ENCODE measurements around the gene PRELID1. TPM values are rescaled to one million over a fixed set of nuclear protein-coding genes. Genes with fewer than 3 reads are reported as not detected.

Gene PRELID1
- total and polyA plus RNA-seq, 10 of the 15 experiments (the other 5 are each of a cell fraction or from before 2014, with no cell fraction given) = 30.9 to 584 (median 254) TPM

- no peak for TF ChIP-seq CUX1 (IDR thresholded peaks at IDR 0.05; ENCODE audit: insufficient replicate concordance, low read depth, low read length)
- TF ChIP-seq RUNX3 (IDR thresholded peaks at IDR 0.05; ENCODE audit: low read length) = no peak
- TF ChIP-seq NFIC (IDR thresholded peaks at IDR 0.05; ENCODE audit: low read depth, low read length) = no peak
- no peak for TF ChIP-seq KDM1A (IDR thresholded peaks at IDR 0.05; ENCODE audit: borderline replicate concordance)
- no peak for TF ChIP-seq JUND (IDR thresholded peaks at IDR 0.05; ENCODE audit: low read depth, low read length)
- no peak for TF ChIP-seq CTCF (IDR thresholded peaks at IDR 0.05 in 2 of 3, conservative IDR thresholded peaks at IDR 0.05 in 1 of 3; ENCODE audit: control insufficient read depth in 2 of 3, extremely low read depth in 1 of 3, insufficient read depth in 1 of 3, low read depth in 3 of 3, low read length in 3 of 3)
- no peak for TF ChIP-seq ZNF384 (IDR thresholded peaks at IDR 0.05; ENCODE audit: borderline replicate concordance, low read depth, low read length)
- no peak for TF ChIP-seq ZNF274 (IDR thresholded peaks at IDR 0.05; ENCODE audit: insufficient read depth, insufficient read length)
- no peak for TF ChIP-seq MLLT1 (IDR thresholded peaks at IDR 0.05)
These were observed 24.2 kb downstream of the PRELID1 start (continued) for GRCh38 chr5:177327539-177328522.
